Measurements from ENCODE around the gene HSPB8.
A peak's percentile ranks its signal among the peaks of the same experiment; 100 is the strongest.

DNA sequence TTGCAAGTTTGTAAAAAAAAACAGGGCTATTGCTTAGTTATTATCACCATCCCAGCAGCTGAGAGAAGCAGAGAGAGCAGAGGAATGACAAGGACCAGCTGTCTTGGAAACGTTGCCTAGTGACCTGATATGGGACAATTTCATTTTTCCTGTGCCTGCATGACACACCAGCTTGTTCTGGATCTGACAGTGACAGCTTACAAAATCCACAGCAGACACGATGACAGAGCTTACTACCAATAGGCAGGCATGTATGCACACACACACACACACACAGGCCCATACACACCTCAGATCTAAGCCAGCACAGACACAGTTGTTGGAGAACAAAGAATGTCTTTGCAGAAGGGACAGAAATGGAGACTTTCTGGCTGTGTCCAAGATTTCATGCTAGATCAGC lies 25.4 kb downstream of the HSPB8 start:
- TF ChIP-seq RFX5 (IDR thresholded peaks at IDR 0.05; ENCODE audit: low read length): no peak
- TF ChIP-seq RAD21 (IDR thresholded peaks at IDR 0.05; ENCODE audit: low read length): peak; percentile 22; the same call in 1 of the 2 replicates
- TF ChIP-seq, protein P1, sequence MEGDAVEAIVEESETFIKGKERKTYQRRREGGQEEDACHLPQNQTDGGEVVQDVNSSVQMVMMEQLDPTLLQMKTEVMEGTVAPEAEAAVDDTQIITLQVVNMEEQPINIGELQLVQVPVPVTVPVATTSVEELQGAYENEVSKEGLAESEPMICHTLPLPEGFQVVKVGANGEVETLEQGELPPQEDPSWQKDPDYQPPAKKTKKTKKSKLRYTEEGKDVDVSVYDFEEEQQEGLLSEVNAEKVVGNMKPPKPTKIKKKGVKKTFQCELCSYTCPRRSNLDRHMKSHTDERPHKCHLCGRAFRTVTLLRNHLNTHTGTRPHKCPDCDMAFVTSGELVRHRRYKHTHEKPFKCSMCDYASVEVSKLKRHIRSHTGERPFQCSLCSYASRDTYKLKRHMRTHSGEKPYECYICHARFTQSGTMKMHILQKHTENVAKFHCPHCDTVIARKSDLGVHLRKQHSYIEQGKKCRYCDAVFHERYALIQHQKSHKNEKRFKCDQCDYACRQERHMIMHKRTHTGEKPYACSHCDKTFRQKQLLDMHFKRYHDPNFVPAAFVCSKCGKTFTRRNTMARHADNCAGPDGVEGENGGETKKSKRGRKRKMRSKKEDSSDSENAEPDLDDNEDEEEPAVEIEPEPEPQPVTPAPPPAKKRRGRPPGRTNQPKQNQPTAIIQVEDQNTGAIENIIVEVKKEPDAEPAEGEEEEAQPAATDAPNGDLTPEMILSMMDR (IDR thresholded peaks at IDR 0.05): no peak
- TF ChIP-seq EP300 (IDR thresholded peaks at IDR 0.05; ENCODE audit: borderline replicate concordance in 1 of 2, low read depth in 1 of 2, low read length in 1 of 2): no peak
- TF ChIP-seq GABPA (IDR thresholded peaks at IDR 0.05; ENCODE audit: low read depth): no peak
- no peak for TF ChIP-seq TAF1 (IDR thresholded peaks at IDR 0.05; ENCODE audit: borderline replicate concordance, low read depth, low read length)
- TF ChIP-seq MXI1 (IDR thresholded peaks at IDR 0.05; ENCODE audit: low read depth, low read length): peak; percentile 74; the same call in 1 of the 2 replicates
- TF ChIP-seq YY1 (IDR thresholded peaks at IDR 0.05; ENCODE audit: low read depth): no peak
- TF ChIP-seq POLR2AphosphoS5 (IDR thresholded peaks at IDR 0.05; ENCODE audit: low read depth, low read length): no peak
- no peak for TF ChIP-seq SMC3 (IDR thresholded peaks at IDR 0.05; ENCODE audit: low read depth, low read length)

Measured in SK-N-SH (cell line).